CD4-positive, alpha-beta T cell (primary cell): ENCODE measurements around the gene NUDCD3. TPM values are rescaled to one million over a fixed set of nuclear protein-coding genes. Genes with fewer than 3 reads are reported as not detected.

Experiments used
- ATAC-seq: fragments of 200-7000 bp; cut with Tn5 transposase; one replicate; pipeline ENCODE4 v1.10.0; 2022; ENCODE audit warnings: mild to moderate bottlenecking; ENCODE audit not compliant: poor library complexity
- CTCF ChIA-PET: fragments of 350-600 bp; sonication (Branson Sonifier 250); formaldehyde crosslinking; loops from one replicate; lab custom pipeline; 2021; ENCODE audit warnings: antibody characterized with exemption, inconsistent platforms; lab: Charles Lee
- POLR2A ChIA-PET: fragments of 350-600 bp; sonication (Branson Sonifier 250); formaldehyde crosslinking; loops from one replicate; lab custom pipeline; 2021; ENCODE audit warnings: antibody characterized with exemption, inconsistent platforms; lab: Charles Lee
- DNase-seq, 14 experiments: peaks; one replicate each; pipeline ENCODE4 v3.0.0-alpha.2; 2013 to 2020; ENCODE audit warnings: mixed read lengths in 2 of 14
- H3K27ac ChIP-seq, 2 donors: one replicate each; pipeline versions ENCODE4 v1.5.1 to v1.7.0; 2013; ENCODE audit warnings: low read length in 2 of 2, low read depth in 1 of 2, mild to moderate bottlenecking in 1 of 2
- H3K27me3 ChIP-seq, 2 experiments: 1 replicate in 1 of 2; 2 replicates in 1 of 2; pipeline versions ENCODE4 v1.6.1 to v1.7.0; 2013; ENCODE audit warnings: low read length in 2 of 2, control low read depth in 1 of 2, mild to moderate bottlenecking in 1 of 2, moderate library complexity in 1 of 2; ENCODE audit not compliant: insufficient read depth in 2 of 2, control insufficient read depth in 1 of 2
- H3K36me3 ChIP-seq: one replicate; pipeline ENCODE4 v1.6.1; 2013; ENCODE audit warnings: low read length, control low read depth; ENCODE audit not compliant: insufficient read depth
- H3K4me1 ChIP-seq: one replicate; pipeline ENCODE4 v1.6.1; 2013; ENCODE audit warnings: low read length, control low read depth; ENCODE audit not compliant: insufficient read depth
- H3K4me3 ChIP-seq: one replicate; pipeline ENCODE4 v1.5.1; 2013; ENCODE audit warnings: mild to moderate bottlenecking, low read length, moderate library complexity
- H3K9me3 ChIP-seq, 2 experiments: 1 replicate in 1 of 2; 2 replicates in 1 of 2; pipeline versions ENCODE4 v1.6.1 to v1.7.0; 2013; ENCODE audit warnings: low read length in 2 of 2, mild to moderate bottlenecking in 2 of 2, control low read depth in 1 of 2, moderate library complexity in 1 of 2; ENCODE audit not compliant: control insufficient read depth in 1 of 2, insufficient read depth in 1 of 2
- H3K27ac Mint-ChIP-seq: one replicate; pipeline ENCODE4 v1.8.0; 2020; ENCODE audit warnings: mixed read lengths
- H3K27me3 Mint-ChIP-seq: one replicate; pipeline ENCODE4 v1.8.0; 2021; ENCODE audit warnings: mixed read lengths
- H3K36me3 Mint-ChIP-seq: one replicate; pipeline ENCODE4 v1.8.0; 2021; ENCODE audit warnings: low read depth, mixed read lengths
- H3K4me1 Mint-ChIP-seq: one replicate; pipeline ENCODE4 v1.8.0; 2021; ENCODE audit warnings: low read depth, mixed read lengths
- H3K4me3 Mint-ChIP-seq: one replicate; pipeline ENCODE4 v1.8.0; 2020; ENCODE audit warnings: mild to moderate bottlenecking, mixed read lengths
- H3K9me3 Mint-ChIP-seq: one replicate; pipeline ENCODE4 v1.8.0; 2020; ENCODE audit warnings: mixed read lengths
- CTCF ChIP-seq: fragments of 200-600 bp; IDR thresholded peaks from one replicate; pipeline ENCODE4 v1.8.0; 2022; ENCODE audit warnings: antibody characterized with exemption, mild to moderate bottlenecking
- intact Hi-C, 2 experiments: fragments of 100-400 bp; cut with DNase I in 1 of 2; cut with micrococcal nuclease in 1 of 2; formaldehyde crosslinking; loops; one replicate each; pipeline versions ENCODE4 v1.15.1 to v1.9.0; 2023 to 2025; cut with DNase I, micrococcal nuclease
- total RNA-seq, 174 experiments: library from RNA in 2 of 174; stranded (reverse) in 2 of 174; gene quantifications; one replicate each; pipeline ENCODE4 v1.2.3 and lab custom pipeline; 2021 to 2026

The NUDCD3 gene
- total RNA-seq, 2 experiments from 2014 or later: 56.6 to 60.6 TPM

DNA sequence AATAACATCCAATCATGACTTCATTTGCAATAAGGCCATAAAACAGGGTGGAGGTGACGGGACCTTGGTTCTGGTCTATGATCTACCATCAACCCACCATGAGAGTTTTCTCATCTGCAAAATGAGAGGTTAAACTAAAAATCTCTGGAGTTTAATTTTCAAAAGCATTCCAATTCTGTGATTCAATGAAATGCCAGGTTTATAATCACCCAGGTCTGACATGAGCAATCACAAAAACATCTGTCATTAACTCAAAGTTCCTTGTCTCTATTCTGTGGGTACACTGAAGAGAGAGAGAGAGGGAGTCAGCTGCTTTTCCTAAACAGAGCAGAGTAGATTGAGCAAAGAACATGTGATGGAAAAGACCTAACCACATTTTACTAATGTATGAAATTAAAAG, 75.4 kb downstream of the NUDCD3 start:
- H3K27ac ChIP-seq: no peak overlapping the region
- no peaks in the 10 kb centered on the region for H3K27me3 Mint-ChIP-seq
- no peaks in the 10 kb centered on the region for H3K27me3 ChIP-seq
- H3K9me3 ChIP-seq: no peaks in the 10 kb centered on the region
- H3K4me3 Mint-ChIP-seq: no peak overlapping the region
- no peak for ATAC-seq
- no peak for TF ChIP-seq CTCF
- ChIA-PET POLR2A (no interaction called here), CTCF (interaction anchor here (0.6 kb wide), 1 partner anchor 724 kb away, joined by 5 read pairs; no protein-coding TSS in a partner anchor)
- peak overlapping the region; percentile 39 for H3K27ac Mint-ChIP-seq
- H3K4me3 ChIP-seq: no peak overlapping the region
- peaks cover 34% of the 10 kb centered on the region for H3K36me3 ChIP-seq
- peaks cover 2% of the 10 kb centered on the region for H3K9me3 Mint-ChIP-seq
- intact Hi-C loops: loop anchor here in 1 of 2 experiments (2.0 kb wide), 1 partner anchor 20 kb away; no protein-coding TSS in a partner anchor
- no peaks in the 10 kb centered on the region for H3K4me1 ChIP-seq
- DNase-seq: no peak
- H3K4me1 Mint-ChIP-seq: peaks cover 48% of the 10 kb centered on the region
- H3K36me3 Mint-ChIP-seq: peaks cover 90% of the 10 kb centered on the region

GRCh38 chr7:44411306-44411705, 79.2 kb downstream of the NUDCD3 start:
- POLR2A ChIA-PET: no interaction called here
- no peaks in the 10 kb centered on the region for H3K9me3 ChIP-seq
- Mint-ChIP-seq H3K4me3 (no peak overlapping the region), H3K36me3 (peaks cover 81% of the 10 kb centered on the region), H3K4me1 (peaks cover 35% of the 10 kb centered on the region), H3K27ac (no peak overlapping the region), H3K27me3 (no peaks in the 10 kb centered on the region), H3K9me3 (peaks cover 2% of the 10 kb centered on the region)
- H3K27ac ChIP-seq: no peak overlapping the region
- DNase-seq (no peak), ATAC-seq (no peak)
- peaks cover 21% of the 10 kb centered on the region for H3K36me3 ChIP-seq
- H3K27me3 ChIP-seq: no peaks in the 10 kb centered on the region
- no peaks in the 10 kb centered on the region for H3K4me1 ChIP-seq
- CTCF ChIA-PET: no interaction called here
- intact Hi-C loops: no loop called here
- TF ChIP-seq CTCF: no peak
- H3K4me3 ChIP-seq: no peak overlapping the region

GRCh38 chr7:44408596-44408995, 81.9 kb downstream of the NUDCD3 start:
- Histone ChIP-seq H3K36me3 (peaks cover 43% of the 10 kb centered on the region), H3K27ac (no peak overlapping the region), H3K27me3 (no peaks in the 10 kb centered on the region), H3K4me1 (no peaks in the 10 kb centered on the region), H3K9me3 (no peaks in the 10 kb centered on the region), H3K4me3 (no peak overlapping the region)
- Mint-ChIP-seq H3K9me3 (peaks cover 2% of the 10 kb centered on the region), H3K27me3 (no peaks in the 10 kb centered on the region), H3K4me1 (peaks cover 22% of the 10 kb centered on the region), H3K36me3 (peaks cover 81% of the 10 kb centered on the region), H3K27ac (no peak overlapping the region), H3K4me3 (no peak overlapping the region)
- no peak for TF ChIP-seq CTCF
- DNase-seq: no peak
- CTCF ChIA-PET: no interaction called here
- no peak for ATAC-seq
- POLR2A ChIA-PET: no interaction called here
- intact Hi-C loops: no loop called here
